K562 (cell line): ENCODE data around the gene DCLK2. TPM values are rescaled to one million over a fixed set of nuclear protein-coding genes. Genes with fewer than 3 reads are reported as not detected.

ENCODE experiments used
- ARID1B ChIP-seq: fragments of 450-650 bp; IDR thresholded peaks from 2 replicates; pipeline ENCODE4 v1.6.1; 2016; ENCODE audit warnings: antibody characterized with exemption, mild to moderate bottlenecking, inconsistent platforms
- DACH1 ChIP-seq: fragments of 450-650 bp; IDR thresholded peaks from 2 replicates; pipeline ENCODE4 v1.6.1; 2018; ENCODE audit not compliant: partially characterized antibody
- FIP1L1 ChIP-seq: fragments of 200-400 bp; formaldehyde crosslinking; IDR thresholded peaks from 2 replicates; pipeline ENCODE4 v1.6.1; 2018; ENCODE audit warnings: mild to moderate bottlenecking, low read depth, low read length; ENCODE audit not compliant: poor library complexity, severe bottlenecking
- FOXJ2 ChIP-seq: fragments of 200-800 bp; sonication (Bioruptor generic); IDR thresholded peaks from 2 replicates; pipeline ENCODE4 v1.6.1; 2016; ENCODE audit warnings: missing genetic modification characterization, missing compliant biosample characterization
- FOXO4 ChIP-seq: fragments of 450-650 bp; formaldehyde crosslinking; IDR thresholded peaks from 2 replicates; pipeline ENCODE4 v1.4.0; 2020; ENCODE audit warnings: mild to moderate bottlenecking, moderate library complexity
- GTF2E2 ChIP-seq: fragments of 200-800 bp; sonication (Bioruptor generic); IDR thresholded peaks from 2 replicates; pipeline ENCODE4 v1.6.1; 2016; ENCODE audit warnings: missing genetic modification characterization, missing compliant biosample characterization
- HDGF ChIP-seq: fragments of 450-650 bp; IDR thresholded peaks from 2 replicates; pipeline ENCODE4 v1.6.1; 2016
- MCM2 ChIP-seq: fragments of 450-650 bp; IDR thresholded peaks from 2 replicates; pipeline ENCODE4 v1.6.1; 2017; ENCODE audit warnings: low read depth, mild to moderate bottlenecking
- MYC ChIP-seq, 2 experiments: fragments of 250-450 bp in 1 of 2; sonication (Bioruptor Pico) in 1 of 2; IDR thresholded peaks; 2 replicates each; pipeline versions ENCODE4 v1.5.1 to v1.6.1; 2012 to 2021; ENCODE audit warnings: low read depth in 2 of 2, borderline replicate concordance in 1 of 2, improper control_type of control experiment in 1 of 2, low read length in 1 of 2, mild to moderate bottlenecking in 1 of 2, moderate library complexity in 1 of 2
- NONO ChIP-seq, 2 experiments: fragments of 200-400 bp in 1 of 2; fragments of 450-650 bp in 1 of 2; formaldehyde crosslinking in 1 of 2; IDR thresholded peaks; 2 replicates each; pipeline ENCODE4 v1.6.1; 2017; ENCODE audit warnings: low read depth in 2 of 2, mild to moderate bottlenecking in 2 of 2, moderate library complexity in 2 of 2, low read length in 1 of 2
- POLR2G ChIP-seq: fragments of 200-400 bp; formaldehyde crosslinking; IDR thresholded peaks from 2 replicates; pipeline ENCODE4 v1.6.1; 2017; ENCODE audit warnings: low read depth, mild to moderate bottlenecking, antibody characterized with exemption, low read length, moderate library complexity
- SIRT6 ChIP-seq: IDR thresholded peaks from one replicate; pipeline ENCODE4 v1.6.1; 2012; ENCODE audit warnings: low read depth, mild to moderate bottlenecking, control low read depth, inconsistent platforms, low read length, moderate library complexity
- SREBF1 ChIP-seq: fragments of 150-350 bp; IDR thresholded peaks from 2 replicates; pipeline ENCODE4 v1.6.1; 2014; ENCODE audit warnings: antibody characterized with exemption, low read depth, low read length, borderline replicate concordance
- ZBTB26 ChIP-seq: fragments of 450-650 bp; formaldehyde crosslinking; IDR thresholded peaks from 2 replicates; pipeline ENCODE4 v1.4.0; 2022; ENCODE audit warnings: missing genetic modification characterization
- ZFP91 ChIP-seq: sonication (generic); formaldehyde crosslinking; IDR thresholded peaks from 2 replicates; pipeline ENCODE4 v1.8.0; 2022; ENCODE audit warnings: mild to moderate bottlenecking, missing genetic modification reagents
- ZFPM2 ChIP-seq: fragments of 250-450 bp; sonication (Bioruptor Pico); IDR thresholded peaks from 2 replicates; pipeline ENCODE4 v1.5.1; 2022; ENCODE audit warnings: mild to moderate bottlenecking
- ZNF212 ChIP-seq: fragments of 450-650 bp; formaldehyde crosslinking; IDR thresholded peaks from 2 replicates; pipeline ENCODE4 v1.4.0; 2020; ENCODE audit warnings: mild to moderate bottlenecking
- ZNF224 ChIP-seq: sonication (generic); formaldehyde crosslinking; IDR thresholded peaks from 2 replicates; pipeline ENCODE4 v1.8.0; 2022; ENCODE audit warnings: mild to moderate bottlenecking, missing genetic modification reagents
- ZNF589 ChIP-seq: fragments of 200-800 bp; sonication (Bioruptor generic); IDR thresholded peaks from 2 replicates; pipeline ENCODE4 v1.6.1; 2016; ENCODE audit warnings: low read depth, missing genetic modification characterization, missing compliant biosample characterization
- ZNF764 ChIP-seq: fragments of 250-450 bp; sonication (Bioruptor Pico); IDR thresholded peaks from 2 replicates; pipeline ENCODE4 v1.4.0; 2020; ENCODE audit warnings: low read depth, mild to moderate bottlenecking, moderate library complexity
- polyA plus RNA-seq, 8 experiments: library from polyadenylated mRNA; depleted of rRNA in 4 of 8; stranded (reverse) in 5 of 8; unstranded in 3 of 8; fragments of >200 nt; fragmentation: Nextera tagmentation in 2 of 8; fragmentation: Illumina TruSeq in 1 of 8; extraction: Ambion mirVana in 2 of 8; extraction: Trizol in 1 of 8; gene quantifications; 2 replicates each; pipeline versions ENCODE4 v1.2.1 to v1.2.3, GENCODE V29; 2011 to 2014; ENCODE audit warnings: inconsistent platforms in 1 of 8, missing spikeins in 1 of 8
- total RNA-seq, 7 experiments: library from RNA; depleted of rRNA in 6 of 7; stranded (reverse); fragments of >200 nt in 6 of 7; fragmentation: Illumina TruSeq in 2 of 7; extraction: Trizol in 2 of 7; gene quantifications; 2 replicates each; pipeline versions ENCODE4 v1.2.1 to v1.2.3, GENCODE V29; 2011 to 2021; ENCODE audit warnings: low replicate concordance in 1 of 7
- TF ChIP-seq, protein P1 (sequence below): IDR thresholded peaks from 2 replicates; pipeline ENCODE4 v1.6.1; 2012; ENCODE audit warnings: low read depth, low read length, improper control_type of control experiment, borderline replicate concordance

The DCLK2 gene
- total and polyA plus RNA-seq, 9 of the 15 experiments (the other 6 are each of a cell fraction or from before 2014, with no cell fraction given) = not detected

DNA sequence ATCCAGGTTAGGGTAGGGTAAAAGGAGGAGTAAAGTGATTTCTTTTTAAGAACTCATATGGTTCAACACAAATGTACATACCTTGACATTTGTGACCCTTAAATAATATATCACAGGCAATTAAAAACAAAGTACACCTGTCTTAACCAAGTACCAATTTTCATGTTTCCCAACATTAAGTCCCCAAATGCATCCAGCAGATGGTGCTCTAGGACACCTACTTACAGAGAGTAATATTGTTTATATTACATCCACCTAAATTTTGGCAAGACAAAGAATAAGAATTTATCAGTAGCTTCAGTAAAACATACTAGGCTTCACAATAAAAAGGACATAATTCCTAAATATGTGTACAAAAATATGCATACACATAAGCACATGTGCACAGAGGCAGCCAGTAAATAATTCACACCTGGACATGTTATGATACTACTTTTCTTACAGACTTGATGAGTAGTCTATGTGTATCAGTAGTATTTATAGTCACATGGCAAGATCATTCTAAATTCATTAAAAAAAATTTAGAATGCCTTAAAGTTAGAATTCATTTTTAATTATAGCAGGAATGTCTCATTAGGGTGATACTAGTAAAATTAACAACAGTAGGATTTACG, 219.7 kb downstream of the DCLK2 start (continued):
- TF ChIP-seq, protein P1, sequence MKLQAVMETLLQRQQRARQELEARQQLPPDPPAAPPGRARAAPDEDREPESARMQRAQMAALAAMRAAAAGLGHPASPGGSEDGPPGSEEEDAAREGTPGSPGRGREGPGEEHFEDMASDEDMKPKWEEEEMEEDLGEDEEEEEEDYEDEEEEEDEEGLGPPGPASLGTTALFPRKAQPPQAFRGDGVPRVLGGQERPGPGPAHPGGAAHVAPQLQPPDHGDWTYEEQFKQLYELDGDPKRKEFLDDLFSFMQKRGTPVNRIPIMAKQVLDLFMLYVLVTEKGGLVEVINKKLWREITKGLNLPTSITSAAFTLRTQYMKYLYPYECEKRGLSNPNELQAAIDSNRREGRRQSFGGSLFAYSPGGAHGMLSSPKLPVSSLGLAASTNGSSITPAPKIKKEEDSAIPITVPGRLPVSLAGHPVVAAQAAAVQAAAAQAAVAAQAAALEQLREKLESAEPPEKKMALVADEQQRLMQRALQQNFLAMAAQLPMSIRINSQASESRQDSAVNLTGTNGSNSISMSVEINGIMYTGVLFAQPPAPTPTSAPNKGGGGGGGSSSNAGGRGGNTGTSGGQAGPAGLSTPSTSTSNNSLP = peak; percentile 66; the same call in 1 of the 2 replicates
- TF ChIP-seq SREBF1 (no peak), ZBTB26 (CRISPR knock-in tag) (no peak), HDGF (no peak), SIRT6 (no peak), ZNF764 (CRISPR knock-in tag) (no peak), FOXO4 (CRISPR knock-in tag) (no peak), MYC (IDR thresholded peaks at IDR 0.05; ENCODE audit: low read depth, low read length) (no peak), MYC (CRISPR knock-in tag; IDR thresholded peaks at IDR 0.05; ENCODE audit: borderline replicate concordance, low read depth) (no peak), ZNF212 (CRISPR knock-in tag) (no peak), ZNF589 (CRISPR knock-in tag) (no peak), MCM2 (no peak), FOXJ2 (no peak), GTF2E2 (tag) (no peak), ZFPM2 (no peak), ZNF224 (CRISPR knock-in tag) (no peak), POLR2G (no peak), FIP1L1 (no peak), NONO (IDR thresholded peaks at IDR 0.05; ENCODE audit: low read depth in 2 of 2, low read length in 1 of 2) (no peak), ARID1B (0 out of 2 replicates have a peak, but pooled peaks have one; percentile 7), ZFP91 (no peak), DACH1 (no peak)
